ENCODE measurements around the gene FANCC. TPM values are rescaled to one million over a fixed set of nuclear protein-coding genes. Genes with fewer than 3 reads are reported as not detected.

The FANCC gene
- total RNA-seq, 1 experiment from 2014 or later = 34.1 TPM

GRCh38 chr9:95181226-95181818 lies 136.2 kb downstream of the FANCC start:
- no peak for DNase-seq (ENCODE audit: low read depth)
- in situ Hi-C loops (cut with HindIII; ENCODE audit: low pct_unique_long_range_greater_than_20kb, low sequenced_read_pairs) = no loop called here

- DNase-seq (ENCODE audit: low read depth) = no peak
- in situ Hi-C loops (cut with HindIII; ENCODE audit: low pct_unique_long_range_greater_than_20kb, low sequenced_read_pairs) = no loop called here
Measured at GRCh38 chr9:95177617-95178016, 139.9 kb downstream of the FANCC start.

- no peak for DNase-seq (ENCODE audit: low read depth)
- in situ Hi-C loops (cut with HindIII; ENCODE audit: low pct_unique_long_range_greater_than_20kb, low sequenced_read_pairs) = no loop called here
Measured at GRCh38 chr9:95176755-95177319, 140.7 kb downstream of the FANCC start.

- in situ Hi-C loops (cut with HindIII; ENCODE audit: low pct_unique_long_range_greater_than_20kb, low sequenced_read_pairs) = no loop called here
- DNase-seq (ENCODE audit: low read depth) = no peak
Measured at GRCh38 chr9:95175523-95175922, 142.0 kb downstream of the FANCC start.

GRCh38 chr9:95174038-95174437 lies 143.5 kb downstream of the FANCC start:
- DNase-seq (ENCODE audit: low read depth) = no peak
- in situ Hi-C loops (cut with HindIII; ENCODE audit: low pct_unique_long_range_greater_than_20kb, low sequenced_read_pairs) = no loop called here

GRCh38 chr9:95171596-95171995 lies 145.9 kb downstream of the FANCC start:
- in situ Hi-C loops (cut with HindIII; ENCODE audit: low pct_unique_long_range_greater_than_20kb, low sequenced_read_pairs) = no loop called here
- DNase-seq (ENCODE audit: low read depth) = no peak

- in situ Hi-C loops (cut with HindIII; ENCODE audit: low pct_unique_long_range_greater_than_20kb, low sequenced_read_pairs) = no loop called here
- DNase-seq (ENCODE audit: low read depth) = peak; percentile 19
Measured at GRCh38 chr9:95171001-95171400, 146.5 kb downstream of the FANCC start.

- peak; percentile 52 for DNase-seq (ENCODE audit: low read depth)
- in situ Hi-C loops (cut with HindIII; ENCODE audit: low pct_unique_long_range_greater_than_20kb, low sequenced_read_pairs) = no loop called here
Measured at GRCh38 chr9:95167998-95168397, 149.5 kb downstream of the FANCC start.

- DNase-seq (ENCODE audit: low read depth) = no peak
- in situ Hi-C loops (cut with HindIII; ENCODE audit: low pct_unique_long_range_greater_than_20kb, low sequenced_read_pairs) = no loop called here
Measured at GRCh38 chr9:95165004-95165403, 152.5 kb downstream of the FANCC start.

- in situ Hi-C loops (cut with HindIII; ENCODE audit: low pct_unique_long_range_greater_than_20kb, low sequenced_read_pairs) = no loop called here
- DNase-seq (ENCODE audit: low read depth) = no peak
Measured at GRCh38 chr9:95157481-95158151, 159.9 kb downstream of the FANCC start.

GRCh38 chr9:95156074-95156473 lies 161.4 kb downstream of the FANCC start:
- DNase-seq (ENCODE audit: low read depth) = no peak
- in situ Hi-C loops (cut with HindIII; ENCODE audit: low pct_unique_long_range_greater_than_20kb, low sequenced_read_pairs) = no loop called here

GRCh38 chr9:95155220-95155619 lies 162.3 kb downstream of the FANCC start:
- no peak for DNase-seq (ENCODE audit: low read depth)
- in situ Hi-C loops (cut with HindIII; ENCODE audit: low pct_unique_long_range_greater_than_20kb, low sequenced_read_pairs) = no loop called here

GRCh38 chr9:95150903-95151302 lies 166.6 kb downstream of the FANCC start:
- DNase-seq (ENCODE audit: low read depth) = no peak
- in situ Hi-C loops (cut with HindIII; ENCODE audit: low pct_unique_long_range_greater_than_20kb, low sequenced_read_pairs) = no loop called here

- in situ Hi-C loops (cut with HindIII; ENCODE audit: low pct_unique_long_range_greater_than_20kb, low sequenced_read_pairs) = no loop called here
- no peak for DNase-seq (ENCODE audit: low read depth)
Measured at GRCh38 chr9:95148208-95148520, 169.3 kb downstream of the FANCC start.

- in situ Hi-C loops (cut with HindIII; ENCODE audit: low pct_unique_long_range_greater_than_20kb, low sequenced_read_pairs) = no loop called here
Measured at GRCh38 chr9:95147452-95148207, 169.9 kb downstream of the FANCC start.

GRCh38 chr9:95143591-95144561 lies 173.6 kb downstream of the FANCC start:
- in situ Hi-C loops (cut with HindIII; ENCODE audit: low pct_unique_long_range_greater_than_20kb, low sequenced_read_pairs) = no loop called here

More at GRCh38 chr9:95147452-95148207, 169.9 kb downstream of the FANCC start:
- no peak for DNase-seq (ENCODE audit: low read depth)

GRCh38 chr9:95142728-95143127 lies 174.8 kb downstream of the FANCC start:
- DNase-seq (ENCODE audit: low read depth) = no peak
- in situ Hi-C loops (cut with HindIII; ENCODE audit: low pct_unique_long_range_greater_than_20kb, low sequenced_read_pairs) = no loop called here

More at GRCh38 chr9:95143591-95144561, 173.6 kb downstream of the FANCC start:
- DNase-seq (ENCODE audit: low read depth) = no peak

GRCh38 chr9:95142315-95142714 lies 175.2 kb downstream of the FANCC start:
- in situ Hi-C loops (cut with HindIII; ENCODE audit: low pct_unique_long_range_greater_than_20kb, low sequenced_read_pairs) = no loop called here
- no peak for DNase-seq (ENCODE audit: low read depth)
